Suprapubic skin (tissue), 4 donors: ENCODE results near the gene GSG1L. TPM values are rescaled to one million over a fixed set of nuclear protein-coding genes. Genes with fewer than 3 reads are reported as not detected.

Experiments
- DNase-seq, 2 donors: peaks; one replicate each; pipeline ENCODE4 v3.0.0-alpha.2; 2019; ENCODE audit warnings: low spot score in 2 of 2
- H3K27ac ChIP-seq: fragments of 200-600 bp; sonication (generic); one replicate; pipeline ENCODE4 v1.5.1; 2019
- H3K27me3 ChIP-seq: fragments of 200-600 bp; sonication (generic); one replicate; pipeline ENCODE4 v1.5.1; 2019
- H3K36me3 ChIP-seq: fragments of 200-600 bp; sonication (generic); one replicate; pipeline ENCODE4 v1.5.1; 2019
- H3K4me1 ChIP-seq: fragments of 200-600 bp; sonication (generic); one replicate; pipeline ENCODE4 v1.5.1; 2019
- H3K4me3 ChIP-seq: fragments of 200-600 bp; sonication (generic); one replicate; pipeline ENCODE4 v1.5.1; 2019; ENCODE audit warnings: mild to moderate bottlenecking
- H3K9me3 ChIP-seq: fragments of 200-600 bp; sonication (generic); one replicate; pipeline ENCODE4 v1.5.1; 2019
- EP300 ChIP-seq: sonication (generic); formaldehyde crosslinking; IDR thresholded peaks from one replicate; pipeline ENCODE4 v1.6.1; 2017; ENCODE audit warnings: antibody characterized with exemption
- POLR2A ChIP-seq, 2 donors: fragments of 450-650 bp; IDR thresholded peaks; one replicate each; pipeline ENCODE4 v1.6.1; 2017; ENCODE audit warnings: antibody characterized with exemption in 2 of 2, mild to moderate bottlenecking in 2 of 2, moderate library complexity in 2 of 2
- POLR2AphosphoS5 ChIP-seq, 3 donors: sonication (generic); formaldehyde crosslinking; IDR thresholded peaks; one replicate each; pipeline ENCODE4 v1.6.1; 2017; ENCODE audit warnings: antibody characterized with exemption in 3 of 3
- WGBS: methylation state at CpG from one replicate; pipeline ENCODE4 v1.1.5; 2018; 5-methylcytosine and 5-hydroxymethylcytosine counted together
- total RNA-seq, 4 donors: library from RNA; depleted of rRNA; stranded (reverse); fragments of >200 nt; gene quantifications; one replicate each; pipeline ENCODE4 v1.1.0, GENCODE V29; 2016
- TF ChIP-seq, protein P1 (sequence below), 2 donors: fragments of 200-600 bp in 1 of 2; fragments of 450-650 bp in 1 of 2; sonication (generic) in 1 of 2; IDR thresholded peaks; one replicate each; pipeline ENCODE4 v1.5.1; 2016 to 2019; ENCODE audit warnings: antibody characterized with exemption in 2 of 2, mild to moderate bottlenecking in 1 of 2, moderate library complexity in 1 of 2

The GSG1L gene
- total RNA-seq, 4 donors from 2014 or later: 0.64 to 1.7 TPM; not detected in 2

DNA sequence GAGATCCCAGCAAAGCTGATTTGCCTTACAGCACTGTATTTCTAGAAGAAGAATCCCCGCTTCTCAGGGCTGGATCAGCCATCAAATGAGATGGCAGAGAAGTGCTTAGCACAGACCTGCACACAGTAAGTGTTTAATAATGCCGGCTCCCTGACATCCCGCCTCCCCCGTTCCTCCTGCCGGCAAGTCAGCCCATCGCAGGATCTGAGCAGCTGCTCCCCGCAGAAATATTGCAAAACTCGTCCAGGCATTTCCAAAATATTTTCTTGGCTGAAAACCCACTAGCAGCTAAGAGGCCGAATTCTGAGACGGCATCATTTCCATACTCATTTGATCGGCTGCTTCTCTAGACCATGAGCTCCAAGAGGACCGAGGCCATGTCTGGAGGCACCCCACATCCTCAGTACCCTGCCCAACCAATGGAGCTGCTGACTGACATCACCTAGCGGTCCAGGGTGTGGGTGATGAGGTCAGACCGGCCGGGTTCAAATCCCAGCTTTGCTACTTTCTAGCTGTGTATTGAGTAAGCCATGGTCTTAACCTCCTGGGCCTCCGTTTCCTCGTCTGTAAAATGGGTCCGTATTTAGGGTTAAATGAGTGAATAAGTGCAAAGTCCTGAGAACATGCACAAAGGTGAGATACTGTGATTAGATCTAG, 262.1 kb downstream of the GSG1L start:
- no peak for DNase-seq
- Histone ChIP-seq H3K4me3 (no peak overlapping the region), H3K27me3 (peaks cover 13% of the 10 kb centered on the region), H3K4me1 (peaks cover 4% of the 10 kb centered on the region), H3K36me3 (no peaks in the 10 kb centered on the region), H3K27ac (no peak overlapping the region), H3K9me3 (no peaks in the 10 kb centered on the region)
- TF ChIP-seq POLR2AphosphoS5 (IDR thresholded peaks at IDR 0.05) (no peak), POLR2A (IDR thresholded peaks at IDR 0.05) (no peak), EP300 (no peak)
- TF ChIP-seq, protein P1, sequence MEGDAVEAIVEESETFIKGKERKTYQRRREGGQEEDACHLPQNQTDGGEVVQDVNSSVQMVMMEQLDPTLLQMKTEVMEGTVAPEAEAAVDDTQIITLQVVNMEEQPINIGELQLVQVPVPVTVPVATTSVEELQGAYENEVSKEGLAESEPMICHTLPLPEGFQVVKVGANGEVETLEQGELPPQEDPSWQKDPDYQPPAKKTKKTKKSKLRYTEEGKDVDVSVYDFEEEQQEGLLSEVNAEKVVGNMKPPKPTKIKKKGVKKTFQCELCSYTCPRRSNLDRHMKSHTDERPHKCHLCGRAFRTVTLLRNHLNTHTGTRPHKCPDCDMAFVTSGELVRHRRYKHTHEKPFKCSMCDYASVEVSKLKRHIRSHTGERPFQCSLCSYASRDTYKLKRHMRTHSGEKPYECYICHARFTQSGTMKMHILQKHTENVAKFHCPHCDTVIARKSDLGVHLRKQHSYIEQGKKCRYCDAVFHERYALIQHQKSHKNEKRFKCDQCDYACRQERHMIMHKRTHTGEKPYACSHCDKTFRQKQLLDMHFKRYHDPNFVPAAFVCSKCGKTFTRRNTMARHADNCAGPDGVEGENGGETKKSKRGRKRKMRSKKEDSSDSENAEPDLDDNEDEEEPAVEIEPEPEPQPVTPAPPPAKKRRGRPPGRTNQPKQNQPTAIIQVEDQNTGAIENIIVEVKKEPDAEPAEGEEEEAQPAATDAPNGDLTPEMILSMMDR (IDR thresholded peaks at IDR 0.05): no peak
- WGBS: 50% methylated on average over 16 of the region's 18 CpGs

DNA sequence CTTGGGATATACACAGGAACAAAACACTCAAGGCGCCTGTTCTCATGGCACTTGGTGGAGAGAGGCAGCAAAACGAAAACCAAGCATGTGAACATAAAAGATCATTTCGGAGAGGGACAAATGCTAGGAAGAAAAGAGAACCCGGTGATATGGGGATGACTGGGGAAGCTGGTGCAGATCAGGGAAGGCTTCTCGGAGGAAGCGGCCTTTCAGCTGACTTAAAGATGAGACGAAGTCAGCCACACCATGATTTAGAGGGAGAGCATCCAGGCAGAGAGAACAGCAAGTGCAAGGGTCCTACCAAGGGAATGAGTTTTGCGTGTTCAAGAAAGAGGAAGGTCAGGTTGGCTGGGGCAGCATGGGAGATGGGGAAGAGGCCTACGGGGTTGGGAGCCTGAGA, 262.7 kb downstream of the GSG1L start:
- Histone ChIP-seq H3K27me3 (peaks cover 13% of the 10 kb centered on the region), H3K27ac (no peak overlapping the region), H3K4me3 (no peak overlapping the region), H3K4me1 (peaks cover 4% of the 10 kb centered on the region), H3K9me3 (no peaks in the 10 kb centered on the region), H3K36me3 (no peaks in the 10 kb centered on the region)
- no peak for DNase-seq
- TF ChIP-seq POLR2A (IDR thresholded peaks at IDR 0.05): no peak
- TF ChIP-seq EP300: no peak
- TF ChIP-seq POLR2AphosphoS5 (IDR thresholded peaks at IDR 0.05): no peak
- TF ChIP-seq, protein P1 (IDR thresholded peaks at IDR 0.05): no peak
- WGBS: 80% methylated on average over 9 of the region's 9 CpGs

DNA sequence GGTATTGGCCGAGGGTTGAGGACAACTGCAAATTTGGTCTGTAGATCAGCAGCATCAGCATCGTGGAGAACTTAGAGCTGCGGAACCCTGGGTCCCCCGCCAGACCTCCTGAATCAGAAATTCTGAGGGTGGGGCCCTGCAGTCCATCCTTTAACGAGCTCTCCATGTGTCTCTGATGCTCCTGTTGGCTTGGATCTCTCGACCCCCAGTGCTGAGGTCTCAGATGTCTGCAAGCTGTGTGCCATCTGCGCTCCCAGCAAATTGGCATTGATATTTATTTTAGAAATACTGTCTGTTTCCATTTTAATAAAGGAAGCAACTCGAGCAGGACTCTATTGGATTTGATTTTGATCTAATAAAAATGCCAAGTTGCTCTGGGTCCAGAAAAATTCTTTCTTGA, 263.6 kb downstream of the GSG1L start:
- H3K9me3 ChIP-seq: no peaks in the 10 kb centered on the region
- no peak for DNase-seq
- peaks cover 13% of the 10 kb centered on the region for H3K27me3 ChIP-seq
- H3K36me3 ChIP-seq: no peaks in the 10 kb centered on the region
- no peak for TF ChIP-seq POLR2A (IDR thresholded peaks at IDR 0.05)
- H3K4me3 ChIP-seq: no peak overlapping the region
- WGBS: 50% methylated on average over 7 of the region's 8 CpGs
- H3K4me1 ChIP-seq: peaks cover 4% of the 10 kb centered on the region
- no peak overlapping the region for H3K27ac ChIP-seq

DNA sequence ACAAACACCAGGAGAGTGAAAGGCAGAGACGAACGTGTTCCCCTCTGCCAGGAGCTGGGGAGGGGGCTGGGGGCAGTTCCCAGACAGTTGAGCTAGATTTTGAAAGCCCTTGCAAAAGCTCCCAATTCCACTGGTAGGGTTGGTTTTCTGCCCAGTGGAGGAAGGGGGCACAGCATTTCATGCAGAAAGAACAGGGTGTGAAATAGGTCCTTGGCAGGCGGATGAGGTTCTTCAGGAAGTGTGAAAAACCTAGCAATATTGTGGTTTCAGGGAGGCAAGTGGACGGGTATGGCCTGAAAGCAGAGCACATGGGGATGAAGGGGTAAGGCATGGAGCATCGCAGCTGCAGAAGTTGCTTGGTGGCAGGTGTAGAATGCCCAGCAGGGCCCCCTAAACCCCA, 265.3 kb downstream of the GSG1L start:
- DNase-seq: no peak
- H3K27ac ChIP-seq: no peak overlapping the region

DNA sequence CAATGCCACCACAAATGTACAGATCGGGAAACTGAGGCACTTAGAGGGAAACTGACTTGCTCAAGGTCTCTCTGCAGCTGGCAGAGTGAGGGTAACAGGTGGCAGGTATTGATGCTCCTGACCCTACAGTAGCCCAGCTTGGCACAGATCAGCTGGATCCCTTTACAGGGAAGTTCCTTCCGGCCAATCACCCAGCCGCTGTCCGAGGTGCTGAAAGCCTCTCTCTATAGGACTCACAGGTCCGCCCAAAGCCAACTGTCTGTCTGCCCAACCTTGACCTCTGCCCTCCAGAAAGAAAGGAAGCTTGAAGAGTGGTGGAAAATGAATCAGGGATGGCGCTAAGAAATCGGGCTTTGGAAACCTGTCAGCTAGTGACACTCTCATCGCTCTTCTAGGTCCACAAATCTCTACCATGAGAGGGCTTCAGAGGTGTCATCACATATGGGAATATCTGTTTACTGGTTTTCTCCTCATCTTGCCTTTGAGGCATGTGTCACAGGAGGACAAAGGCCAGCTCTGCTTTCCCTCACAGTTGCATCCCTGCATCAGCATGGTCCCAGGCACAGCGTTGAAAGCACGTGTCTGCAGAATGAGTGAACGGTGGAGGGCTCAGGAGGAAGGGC, 267.4 kb downstream of the GSG1L start:
- Histone ChIP-seq H3K9me3 (no peaks in the 10 kb centered on the region), H3K27ac (no peak overlapping the region), H3K4me1 (peaks cover 4% of the 10 kb centered on the region), H3K36me3 (no peaks in the 10 kb centered on the region), H3K27me3 (no peaks in the 10 kb centered on the region), H3K4me3 (no peak overlapping the region)
- no peak for TF ChIP-seq EP300
- no peak for TF ChIP-seq POLR2A (IDR thresholded peaks at IDR 0.05)
- TF ChIP-seq, protein P1 (IDR thresholded peaks at IDR 0.05): no peak
- TF ChIP-seq POLR2AphosphoS5 (IDR thresholded peaks at IDR 0.05): no peak
- no peak for DNase-seq
- 53% methylated on average over 10 of the region's 11 CpGs for WGBS

More for the DNA sequence above, 265.3 kb downstream of the GSG1L start:
- H3K9me3 ChIP-seq: no peaks in the 10 kb centered on the region
- H3K36me3 ChIP-seq: no peaks in the 10 kb centered on the region
- TF ChIP-seq POLR2AphosphoS5 (IDR thresholded peaks at IDR 0.05) (no peak), EP300 (no peak), POLR2A (IDR thresholded peaks at IDR 0.05) (no peak)
- TF ChIP-seq, protein P1 (IDR thresholded peaks at IDR 0.05): no peak
- 49% methylated on average over 5 of the region's 5 CpGs for WGBS
- no peak overlapping the region for H3K4me3 ChIP-seq
- peaks cover 4% of the 10 kb centered on the region for H3K27me3 ChIP-seq
- peaks cover 7% of the 10 kb centered on the region for H3K4me1 ChIP-seq
